Neural progenitor cell (in vitro differentiated cells): ENCODE data around the gene ARMC3. TPM values are rescaled to one million over a fixed set of nuclear protein-coding genes. Genes with fewer than 3 reads are reported as not detected.

Experiments
- DNase-seq: peaks from one replicate; pipeline ENCODE4 v3.0.0-alpha.2; 2016; ENCODE audit warnings: low spot score
- H2AFZ ChIP-seq: fragments of 200-600 bp; sonication (generic); replicated peaks from 2 replicates; pipeline ENCODE4 v1.6.1; 2016; ENCODE audit warnings: antibody characterized with exemption
- H3F3A ChIP-seq: fragments of 200-600 bp; sonication (generic); 2 replicates; pipeline ENCODE4 v1.6.1; 2016; ENCODE audit warnings: antibody characterized with exemption, low read depth
- H3K27ac ChIP-seq: fragments of 200-600 bp; sonication (generic); 2 replicates; pipeline ENCODE4 v1.5.1; 2016; ENCODE audit warnings: mild to moderate bottlenecking
- H3K27me3 ChIP-seq: fragments of 200-600 bp; sonication (generic); 2 replicates; pipeline ENCODE4 v1.6.1; 2016; ENCODE audit warnings: mild to moderate bottlenecking, moderate library complexity
- H3K36me3 ChIP-seq: fragments of 200-600 bp; sonication (generic); 2 replicates; pipeline ENCODE4 v1.5.1; 2016
- H3K4me1 ChIP-seq: fragments of 200-600 bp; sonication (generic); 2 replicates; pipeline ENCODE4 v1.6.1; 2016; ENCODE audit warnings: mixed run types
- H3K4me2 ChIP-seq: fragments of 200-600 bp; sonication (generic); 2 replicates; pipeline ENCODE4 v1.6.1; 2016
- H3K4me3 ChIP-seq: fragments of 200-600 bp; sonication (generic); 2 replicates; pipeline ENCODE4 v1.5.1; 2016
- H3K79me2 ChIP-seq: fragments of 200-600 bp; sonication (generic); 2 replicates; pipeline ENCODE4 v1.6.1; 2016; ENCODE audit warnings: low read depth
- H3K9ac ChIP-seq: fragments of 200-600 bp; sonication (generic); 2 replicates; pipeline ENCODE4 v1.6.1; 2016
- H3K9me3 ChIP-seq: fragments of 200-600 bp; sonication (generic); 2 replicates; pipeline ENCODE4 v1.5.1; 2016; ENCODE audit warnings: low read depth
- H4K20me1 ChIP-seq: fragments of 200-600 bp; sonication (generic); 2 replicates; pipeline ENCODE4 v1.6.1; 2016; ENCODE audit warnings: low read depth
- H3K27ac Mint-ChIP-seq: 3 replicates; pipeline ENCODE4 v1.8.0; 2021; ENCODE audit warnings: mixed read lengths
- H3K27me3 Mint-ChIP-seq: 2 replicates; pipeline ENCODE4 v1.8.0; 2022; ENCODE audit warnings: low read depth, mild to moderate bottlenecking, inconsistent platforms, moderate library complexity, mixed read lengths; ENCODE audit not compliant: insufficient read depth
- H3K36me3 Mint-ChIP-seq: 3 replicates; pipeline ENCODE4 v1.8.0; 2021; ENCODE audit warnings: mixed read lengths
- H3K4me1 Mint-ChIP-seq: 3 replicates; pipeline ENCODE4 v1.8.0; 2021; ENCODE audit warnings: mixed read lengths
- H3K4me3 Mint-ChIP-seq: 3 replicates; pipeline ENCODE4 v1.8.0; 2021; ENCODE audit warnings: mild to moderate bottlenecking, moderate library complexity, mixed read lengths
- H3K9me3 Mint-ChIP-seq: 3 replicates; pipeline ENCODE4 v1.8.0; 2020; ENCODE audit warnings: mixed read lengths
- EZH2 ChIP-seq: fragments of 200-600 bp; sonication (generic); IDR thresholded peaks from 2 replicates; pipeline ENCODE4 v1.6.1; 2017; ENCODE audit warnings: antibody characterized with exemption, mild to moderate bottlenecking, moderate library complexity
- EZH2phosphoT487 ChIP-seq: fragments of 200-600 bp; sonication (generic); IDR thresholded peaks from 2 replicates; pipeline ENCODE4 v1.6.1; 2017; ENCODE audit warnings: antibody characterized with exemption
- total RNA-seq: library from RNA; depleted of rRNA; stranded (reverse); fragments of >200 nt; gene quantifications from 2 replicates; pipeline ENCODE4 v1.2.3, GENCODE V29; 2015; ENCODE audit warnings: low replicate concordance
- TF ChIP-seq, protein P1 (sequence below): fragments of 200-600 bp; sonication (generic); IDR thresholded peaks from 2 replicates; pipeline ENCODE4 v1.5.1; 2017; ENCODE audit warnings: antibody characterized with exemption, mild to moderate bottlenecking

ARMC3 gene
- total RNA-seq, 1 donor from 2014 or later = 14.6 TPM

DNA sequence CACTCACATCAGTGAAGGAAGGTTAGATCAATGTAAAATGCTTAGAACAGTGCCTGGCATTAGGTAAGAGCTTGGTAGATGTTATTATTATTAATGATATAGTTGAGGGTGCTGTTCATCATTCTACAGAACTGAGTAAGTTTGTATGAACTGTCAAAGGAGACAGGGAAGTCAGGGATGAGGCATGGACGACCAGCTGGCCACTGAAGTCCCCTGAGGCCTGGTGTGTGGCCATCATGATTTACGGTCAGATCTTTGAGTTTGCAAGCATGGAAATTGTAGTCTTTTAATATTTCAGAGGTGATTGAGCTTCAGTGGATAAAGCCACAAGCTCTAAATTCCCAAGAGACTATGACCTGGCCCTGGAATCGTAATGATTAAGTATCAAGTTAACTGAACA is 6.9 kb downstream of the ARMC3 start:
- TF ChIP-seq EZH2 = no peak
- no peak for TF ChIP-seq EZH2phosphoT487
- TF ChIP-seq, protein P1, sequence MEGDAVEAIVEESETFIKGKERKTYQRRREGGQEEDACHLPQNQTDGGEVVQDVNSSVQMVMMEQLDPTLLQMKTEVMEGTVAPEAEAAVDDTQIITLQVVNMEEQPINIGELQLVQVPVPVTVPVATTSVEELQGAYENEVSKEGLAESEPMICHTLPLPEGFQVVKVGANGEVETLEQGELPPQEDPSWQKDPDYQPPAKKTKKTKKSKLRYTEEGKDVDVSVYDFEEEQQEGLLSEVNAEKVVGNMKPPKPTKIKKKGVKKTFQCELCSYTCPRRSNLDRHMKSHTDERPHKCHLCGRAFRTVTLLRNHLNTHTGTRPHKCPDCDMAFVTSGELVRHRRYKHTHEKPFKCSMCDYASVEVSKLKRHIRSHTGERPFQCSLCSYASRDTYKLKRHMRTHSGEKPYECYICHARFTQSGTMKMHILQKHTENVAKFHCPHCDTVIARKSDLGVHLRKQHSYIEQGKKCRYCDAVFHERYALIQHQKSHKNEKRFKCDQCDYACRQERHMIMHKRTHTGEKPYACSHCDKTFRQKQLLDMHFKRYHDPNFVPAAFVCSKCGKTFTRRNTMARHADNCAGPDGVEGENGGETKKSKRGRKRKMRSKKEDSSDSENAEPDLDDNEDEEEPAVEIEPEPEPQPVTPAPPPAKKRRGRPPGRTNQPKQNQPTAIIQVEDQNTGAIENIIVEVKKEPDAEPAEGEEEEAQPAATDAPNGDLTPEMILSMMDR = no peak
- Histone ChIP-seq H3F3A (no peaks in the 10 kb centered on the region), H3K4me1 (no peaks in the 10 kb centered on the region), H3K9ac (no peak overlapping the region), H2AFZ (no peak overlapping the region), H4K20me1 (no peaks in the 10 kb centered on the region), H3K79me2 (no peaks in the 10 kb centered on the region), H3K4me3 (no peak overlapping the region), H3K27ac (no peak overlapping the region), H3K4me2 (no peak overlapping the region), H3K36me3 (no peaks in the 10 kb centered on the region), H3K9me3 (no peaks in the 10 kb centered on the region), H3K27me3 (no peaks in the 10 kb centered on the region)
- no peak overlapping the region for H3K4me3 Mint-ChIP-seq
- DNase-seq = no peak
- H3K36me3 Mint-ChIP-seq = no peaks in the 10 kb centered on the region
- no peaks in the 10 kb centered on the region for H3K9me3 Mint-ChIP-seq
- H3K27me3 Mint-ChIP-seq = peaks cover 3% of the 10 kb centered on the region
- H3K27ac Mint-ChIP-seq = no peak overlapping the region
- no peaks in the 10 kb centered on the region for H3K4me1 Mint-ChIP-seq

DNA sequence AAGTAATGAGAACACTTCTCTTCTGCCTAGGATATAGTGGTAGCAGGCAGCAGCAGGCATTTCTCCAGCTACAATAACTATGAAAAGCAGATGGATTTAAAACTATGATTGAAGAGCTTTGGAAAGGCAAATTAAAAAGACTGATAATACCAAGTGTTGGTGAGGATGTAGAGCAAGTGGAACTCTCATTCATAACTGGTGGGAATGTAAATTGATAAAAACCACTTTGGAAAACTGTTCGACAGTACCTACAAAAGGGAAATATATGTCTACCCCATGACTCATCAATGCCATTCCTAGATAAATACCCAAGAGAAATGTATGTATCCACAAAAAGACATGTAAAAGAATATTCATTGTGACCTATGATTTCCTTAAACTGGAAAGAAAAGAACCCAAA is 14.6 kb downstream of the ARMC3 start:
- no peaks in the 10 kb centered on the region for H3K4me1 Mint-ChIP-seq
- Histone ChIP-seq H4K20me1 (no peaks in the 10 kb centered on the region), H3K9ac (no peak overlapping the region), H3K36me3 (no peaks in the 10 kb centered on the region), H3K9me3 (no peaks in the 10 kb centered on the region), H2AFZ (no peak overlapping the region), H3K27me3 (no peaks in the 10 kb centered on the region), H3K27ac (no peak overlapping the region), H3F3A (no peaks in the 10 kb centered on the region), H3K4me1 (no peaks in the 10 kb centered on the region), H3K4me3 (no peak overlapping the region), H3K79me2 (no peaks in the 10 kb centered on the region), H3K4me2 (no peak overlapping the region)
- no peak overlapping the region for H3K4me3 Mint-ChIP-seq
- TF ChIP-seq EZH2 (no peak), EZH2phosphoT487 (no peak)
- TF ChIP-seq, protein P1 = no peak
- H3K9me3 Mint-ChIP-seq = peaks cover 6% of the 10 kb centered on the region
- DNase-seq = no peak
- H3K27ac Mint-ChIP-seq = no peak overlapping the region
- no peaks in the 10 kb centered on the region for H3K36me3 Mint-ChIP-seq
- H3K27me3 Mint-ChIP-seq = peaks cover 3% of the 10 kb centered on the region

DNA sequence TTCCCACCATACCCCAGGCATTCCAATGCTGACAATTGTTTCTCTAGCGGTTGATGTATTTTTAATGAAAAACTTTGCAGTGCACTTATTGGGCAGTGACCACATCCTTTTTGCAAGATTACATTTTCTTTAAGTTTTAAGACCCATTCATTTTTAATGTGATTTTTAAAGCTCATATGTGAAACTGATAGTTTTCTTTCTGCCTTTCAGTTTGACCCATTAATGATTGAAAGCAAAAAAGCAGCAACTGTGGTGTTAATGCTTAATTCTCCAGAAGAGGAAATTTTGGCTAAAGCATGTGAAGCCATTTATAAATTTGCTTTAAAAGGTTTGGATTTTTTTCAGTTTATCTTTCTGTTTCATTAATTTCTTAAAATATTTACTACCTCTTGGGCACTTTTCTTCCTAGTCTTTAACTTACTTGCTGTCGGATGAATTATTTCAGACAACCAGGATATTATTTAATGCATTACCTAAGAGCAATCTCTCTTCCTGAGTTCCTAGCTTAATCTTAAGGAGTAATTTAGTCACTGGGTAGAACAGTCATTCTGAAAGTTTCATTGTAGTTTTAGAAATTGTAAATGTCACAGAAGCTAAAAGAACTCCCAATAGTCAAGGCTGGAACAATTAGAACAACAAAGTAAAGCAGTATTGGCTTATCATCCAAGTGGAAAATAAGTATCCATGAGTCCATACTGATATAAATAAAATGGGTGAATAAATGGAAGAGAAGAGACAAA is 18.3 kb downstream of the ARMC3 start:
- Histone ChIP-seq H3K36me3 (no peaks in the 10 kb centered on the region), H3K79me2 (no peaks in the 10 kb centered on the region), H2AFZ (no peak overlapping the region), H3K4me3 (no peak overlapping the region), H3K4me2 (no peak overlapping the region), H3F3A (no peaks in the 10 kb centered on the region), H3K27ac (no peak overlapping the region), H3K9me3 (peaks cover 7% of the 10 kb centered on the region), H4K20me1 (no peaks in the 10 kb centered on the region), H3K27me3 (no peaks in the 10 kb centered on the region), H3K9ac (no peak overlapping the region), H3K4me1 (no peaks in the 10 kb centered on the region)
- TF ChIP-seq EZH2phosphoT487 (no peak), EZH2 (no peak)
- TF ChIP-seq, protein P1 = no peak
- Mint-ChIP-seq H3K4me3 (no peak overlapping the region), H3K4me1 (no peaks in the 10 kb centered on the region), H3K9me3 (peaks cover 20% of the 10 kb centered on the region), H3K36me3 (no peaks in the 10 kb centered on the region), H3K27ac (no peak overlapping the region), H3K27me3 (no peaks in the 10 kb centered on the region)
- DNase-seq = no peak
